Endothelial cell of umbilical vein (primary cell): Measurements from ENCODE around the gene TESK1. TPM values are rescaled to one million over a fixed set of nuclear protein-coding genes. Genes with fewer than 3 reads are reported as not detected.

Experiments
- BruUV-seq: library from RNA; stranded (reverse); fragments of 400-500 nt; replicated peaks from 2 replicates; lab custom pipeline; 2021; lab: Mats Ljungman, UMichigan
- CTCF ChIA-PET: fragments of 300-600, 350-600 bp; sonication (Branson Sonifier 250); formaldehyde crosslinking; loops from one replicate; lab custom pipeline; 2021; ENCODE audit warnings: antibody characterized with exemption, inconsistent platforms; lab: Charles Lee
- POLR2A ChIA-PET: fragments of 300-600, 350-600 bp; sonication (Branson Sonifier 250); formaldehyde crosslinking; loops from one replicate; lab custom pipeline; 2021; ENCODE audit warnings: antibody characterized with exemption, inconsistent platforms; lab: Charles Lee
- DNase-seq: peaks from one replicate; pipeline ENCODE4 v3.0.0-alpha.2; 2011; ENCODE audit warnings: low read depth, low spot score
- FAIRE-seq: peaks from 2 replicates; lab custom pipeline; 2011; peaks lifted over from hg19 to GRCh38; lab: Jason Lieb, UNC
- H2AFZ ChIP-seq: 2 replicates; pipeline ENCODE4 v1.6.0; 2012; ENCODE audit warnings: low read depth, low read length, control low read depth, inconsistent platforms
- H3K27ac ChIP-seq: 2 replicates; pipeline ENCODE4 v1.5.1; 2011; ENCODE audit warnings: low read depth, mild to moderate bottlenecking, control low read depth, low read length, moderate library complexity; ENCODE audit not compliant: insufficient read depth
- H3K27me3 ChIP-seq, 2 experiments: 2 replicates each; pipeline versions ENCODE4 v1.6.0 to v1.6.1; 2011; ENCODE audit warnings: low read length in 2 of 2, mixed read lengths in 1 of 2; ENCODE audit not compliant: control insufficient read depth in 2 of 2, insufficient read depth in 2 of 2
- H3K36me3 ChIP-seq, 2 experiments: 2 replicates in 1 of 2; 3 replicates in 1 of 2; pipeline ENCODE4 v1.5.1; 2011; ENCODE audit warnings: low read length in 2 of 2, mild to moderate bottlenecking in 1 of 2, moderate library complexity in 1 of 2; ENCODE audit not compliant: control insufficient read depth in 2 of 2, insufficient read depth in 2 of 2; ENCODE audit errors: extremely low read depth in 1 of 2
- H3K4me1 ChIP-seq: 3 replicates; pipeline ENCODE4 v1.5.1; 2011; ENCODE audit warnings: mild to moderate bottlenecking, low read length; ENCODE audit not compliant: control insufficient read depth, insufficient read depth; ENCODE audit errors: extremely low read depth
- H3K4me2 ChIP-seq: 2 replicates; pipeline ENCODE4 v1.6.1; 2011; ENCODE audit warnings: low read length, control low read depth, mixed read lengths; ENCODE audit not compliant: insufficient read depth
- H3K4me3 ChIP-seq, 3 experiments: fragments of 200-600 bp in 1 of 3; sonication (generic), shearing (Covaris generic) in 1 of 3; replicated peaks in 1 of 3; 2 replicates each; pipeline ENCODE4 v1.5.1; 2011 to 2016; ENCODE audit warnings: control low read depth in 3 of 3, low read length in 3 of 3, mild to moderate bottlenecking in 2 of 3, inconsistent platforms in 1 of 3, low read depth in 1 of 3, moderate library complexity in 1 of 3; ENCODE audit not compliant: insufficient read depth in 1 of 3
- H3K79me2 ChIP-seq: 2 replicates; pipeline ENCODE4 v1.6.0; 2012; ENCODE audit warnings: low read length, inconsistent platforms; ENCODE audit not compliant: control insufficient read depth, insufficient read depth
- H3K9ac ChIP-seq: replicated peaks from 2 replicates; pipeline ENCODE3; 2011; ENCODE audit warnings: low read length, control low read depth; ENCODE audit not compliant: insufficient read depth; ENCODE audit errors: extremely low read depth
- H3K9me1 ChIP-seq: replicated peaks from 3 replicates; pipeline ENCODE4 v1.6.0; 2011; ENCODE audit warnings: mild to moderate bottlenecking, low read length; ENCODE audit not compliant: control insufficient read depth, insufficient read depth; ENCODE audit errors: extremely low read depth
- H3K9me3 ChIP-seq: replicated peaks from 2 replicates; pipeline ENCODE4 v1.5.1; 2012; ENCODE audit warnings: low read length, inconsistent platforms; ENCODE audit not compliant: control insufficient read depth, insufficient read depth
- H4K20me1 ChIP-seq: replicated peaks from 2 replicates; pipeline ENCODE3; 2011; ENCODE audit warnings: mild to moderate bottlenecking, low read length; ENCODE audit not compliant: control insufficient read depth, insufficient read depth; ENCODE audit errors: extremely low read depth
- CTCF ChIP-seq, 2 donors: IDR thresholded peaks; 1 replicate in 1 of 2; 2 replicates in 1 of 2; pipeline ENCODE4 v1.5.1; 2011; ENCODE audit warnings: low read length in 2 of 2, mild to moderate bottlenecking in 2 of 2, moderate library complexity in 2 of 2, control low read depth in 1 of 2, inconsistent platforms in 1 of 2, low read depth in 1 of 2; ENCODE audit not compliant: insufficient read depth in 1 of 2; ENCODE audit errors: extremely low read depth in 1 of 2
- EZH2 ChIP-seq: IDR thresholded peaks from 2 replicates; pipeline ENCODE4 v1.6.1; 2012; ENCODE audit warnings: borderline replicate concordance, low read depth, mild to moderate bottlenecking, moderate library complexity, low read length, inconsistent platforms; ENCODE audit not compliant: severe bottlenecking
- FOS ChIP-seq: IDR thresholded peaks from 2 replicates; pipeline ENCODE4 v1.6.1; 2011; ENCODE audit warnings: mild to moderate bottlenecking, low read length, moderate library complexity, borderline replicate concordance; ENCODE audit not compliant: insufficient read depth
- GATA2 ChIP-seq: IDR thresholded peaks from 2 replicates; pipeline ENCODE4 v1.7.0; 2011; ENCODE audit warnings: low read depth, mild to moderate bottlenecking, moderate library complexity, mixed read lengths, low read length; ENCODE audit not compliant: insufficient read length, insufficient read depth
- JUN ChIP-seq: IDR thresholded peaks from 2 replicates; pipeline ENCODE4 v1.6.1; 2011; ENCODE audit warnings: borderline replicate concordance, low read depth; ENCODE audit not compliant: insufficient read length, insufficient read depth
- MAX ChIP-seq: IDR thresholded peaks from 2 replicates; pipeline ENCODE4 v1.6.1; 2011; ENCODE audit not compliant: insufficient read depth, insufficient read length
- MYC ChIP-seq: IDR thresholded peaks from one replicate; pipeline ENCODE4 v1.6.1; 2011; ENCODE audit warnings: mild to moderate bottlenecking, low read depth, low read length
- POLR2A ChIP-seq: IDR thresholded peaks from 2 replicates; pipeline ENCODE4 v1.6.1; 2012; ENCODE audit warnings: low read depth, mild to moderate bottlenecking, control low read depth, low read length
- POLR2AphosphoS5 ChIP-seq: IDR thresholded peaks from 2 replicates; pipeline ENCODE4 v1.6.1; 2012; ENCODE audit warnings: low read depth, mild to moderate bottlenecking, control low read depth, low read length, moderate library complexity; ENCODE audit not compliant: insufficient read depth
- dilution Hi-C: fragments of 300-500 bp; cut with MboI; formaldehyde crosslinking; loops from one replicate; pipeline ENCODE4 v1.15.0; 2019; ENCODE audit warnings: low sequenced_read_pairs; ENCODE audit not compliant: extremely low pct_ligation_motif_present
- intact Hi-C: fragments of 100-400 bp; cut with micrococcal nuclease; formaldehyde crosslinking; loops from one replicate; pipeline ENCODE4 v1.10.0; 2022
- polyA plus RNA-seq, 4 experiments: library from polyadenylated mRNA; depleted of rRNA in 3 of 4; stranded (reverse) in 3 of 4; unstranded in 1 of 4; fragments of >200 nt; gene quantifications; 2 replicates each; pipeline versions ENCODE4 v1.2.1 to v1.2.3, GENCODE V29; 2011 to 2012; ENCODE audit warnings: missing spikeins in 1 of 4
- total RNA-seq: library from RNA; stranded (reverse); gene quantifications from 2 replicates; pipeline ENCODE4 v1.2.3, GENCODE V29; 2021

The TESK1 gene
- total and polyA plus RNA-seq, 2 donors (not counting 3 experiments of a cell fraction or from before 2014, with no cell fraction given): 25.3 to 26.4 TPM

- Histone ChIP-seq H3K9me3 (no peaks in the 10 kb centered on the region), H3K4me3 (no peak overlapping the region), H3K79me2 (no peaks in the 10 kb centered on the region), H3K4me1 (peaks cover 16% of the 10 kb centered on the region), H2AFZ (no peak overlapping the region), H3K36me3 (peaks cover 3 to 14% of the 10 kb centered on the region in 2 experiments), H3K27me3 (peaks cover 2 to 4% of the 10 kb centered on the region in 2 experiments), H4K20me1 (no peaks in the 10 kb centered on the region), H3K9me1 (no peaks in the 10 kb centered on the region), H3K9ac (no peak overlapping the region), H3K4me2 (no peak overlapping the region), H3K27ac (no peak overlapping the region)
- CTCF ChIA-PET: interaction anchor here (0.9 kb wide), 1 partner anchor 8 kb away, joined by 4 read pairs; no protein-coding TSS in a partner anchor
- FAIRE-seq: no peak
- no peak for TF ChIP-seq POLR2A
- no peak for TF ChIP-seq CTCF (IDR thresholded peaks at IDR 0.05; ENCODE audit: extremely low read depth in 1 of 2, insufficient read depth in 1 of 2, low read depth in 1 of 2, low read length in 2 of 2)
- no peak for TF ChIP-seq JUN
- no peak for TF ChIP-seq EZH2
- no peak for TF ChIP-seq GATA2
- TF ChIP-seq POLR2AphosphoS5: no peak
- no peak for TF ChIP-seq FOS
- TF ChIP-seq MYC: no peak
- no peak for TF ChIP-seq MAX
- no TSS peak for BruUV-seq
- no peak for DNase-seq
- POLR2A ChIA-PET: no interaction called here
- intact Hi-C loops: no loop called here
- dilution Hi-C loops: no loop called here
Measured at GRCh38 chr9:35608221-35608620, 3.2 kb downstream of the TESK1 start.
